ENCODE results near the gene CCDC141.

DNA sequence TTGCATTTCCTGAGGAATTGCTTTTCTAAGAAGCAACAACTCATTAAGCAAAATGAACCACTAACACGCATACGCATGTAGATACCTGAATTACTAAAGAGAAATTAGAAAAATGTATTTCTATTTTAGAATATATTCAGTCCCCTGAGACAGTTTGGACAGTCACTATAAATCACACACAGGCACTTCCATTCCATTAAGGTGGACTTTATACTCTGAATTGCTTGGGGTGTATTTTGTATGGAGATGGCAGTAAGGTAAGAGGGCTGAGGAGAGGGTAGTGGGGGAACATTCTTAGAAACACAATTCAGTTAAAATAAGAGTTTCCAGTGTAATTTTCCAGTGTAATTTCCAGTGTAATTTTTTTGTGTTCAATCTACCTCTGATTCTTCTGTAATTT lies 1.8 kb downstream of the CCDC141 start:
- TF ChIP-seq POLR2A (IDR thresholded peaks at IDR 0.05), result no peak
- TF ChIP-seq, protein P1, sequence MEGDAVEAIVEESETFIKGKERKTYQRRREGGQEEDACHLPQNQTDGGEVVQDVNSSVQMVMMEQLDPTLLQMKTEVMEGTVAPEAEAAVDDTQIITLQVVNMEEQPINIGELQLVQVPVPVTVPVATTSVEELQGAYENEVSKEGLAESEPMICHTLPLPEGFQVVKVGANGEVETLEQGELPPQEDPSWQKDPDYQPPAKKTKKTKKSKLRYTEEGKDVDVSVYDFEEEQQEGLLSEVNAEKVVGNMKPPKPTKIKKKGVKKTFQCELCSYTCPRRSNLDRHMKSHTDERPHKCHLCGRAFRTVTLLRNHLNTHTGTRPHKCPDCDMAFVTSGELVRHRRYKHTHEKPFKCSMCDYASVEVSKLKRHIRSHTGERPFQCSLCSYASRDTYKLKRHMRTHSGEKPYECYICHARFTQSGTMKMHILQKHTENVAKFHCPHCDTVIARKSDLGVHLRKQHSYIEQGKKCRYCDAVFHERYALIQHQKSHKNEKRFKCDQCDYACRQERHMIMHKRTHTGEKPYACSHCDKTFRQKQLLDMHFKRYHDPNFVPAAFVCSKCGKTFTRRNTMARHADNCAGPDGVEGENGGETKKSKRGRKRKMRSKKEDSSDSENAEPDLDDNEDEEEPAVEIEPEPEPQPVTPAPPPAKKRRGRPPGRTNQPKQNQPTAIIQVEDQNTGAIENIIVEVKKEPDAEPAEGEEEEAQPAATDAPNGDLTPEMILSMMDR (IDR thresholded peaks at IDR 0.05), result no peak
